ENCODE measurements around the gene LAMA5.

The LAMA5 gene

DNA sequence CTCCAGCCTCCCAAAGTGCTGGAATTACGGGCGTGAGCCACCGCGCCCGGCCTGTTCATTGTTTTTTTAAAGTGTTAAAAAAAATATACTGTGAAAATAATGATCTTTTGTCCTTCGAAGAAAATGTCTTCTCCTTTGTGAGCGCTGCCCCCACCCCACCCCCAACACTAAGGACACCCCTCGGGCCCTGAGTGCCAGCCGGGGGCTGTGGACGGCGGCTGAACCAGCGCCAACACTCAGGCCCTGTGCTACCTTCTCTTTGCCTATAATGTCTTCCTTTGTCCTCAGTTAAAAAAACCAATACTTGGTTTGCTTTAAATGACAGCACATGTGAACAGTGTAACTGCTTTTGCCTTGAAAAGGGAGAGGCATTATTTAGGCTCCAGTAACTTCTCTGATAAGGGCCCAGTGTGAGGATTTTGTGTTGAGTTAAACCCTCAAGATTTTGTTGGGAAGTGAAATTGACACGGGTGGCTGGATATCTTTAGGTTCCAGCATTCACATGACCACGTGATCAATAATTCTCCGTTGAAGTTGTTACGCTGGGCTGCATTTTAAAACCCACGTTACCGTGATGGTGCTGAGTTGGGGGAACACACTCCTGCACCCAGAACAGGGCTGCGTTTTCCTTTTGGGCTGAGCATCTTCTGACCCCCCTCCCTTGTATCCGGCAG is 73.9 kb downstream of the LAMA5 start:
- TF ChIP-seq TAF1 (IDR thresholded peaks at IDR 0.05; ENCODE audit: borderline replicate concordance, insufficient read depth, low read length) = no peak
- TF ChIP-seq SIN3A (IDR thresholded peaks at IDR 0.05; ENCODE audit: borderline replicate concordance, insufficient read depth, low read length) = no peak

DNA sequence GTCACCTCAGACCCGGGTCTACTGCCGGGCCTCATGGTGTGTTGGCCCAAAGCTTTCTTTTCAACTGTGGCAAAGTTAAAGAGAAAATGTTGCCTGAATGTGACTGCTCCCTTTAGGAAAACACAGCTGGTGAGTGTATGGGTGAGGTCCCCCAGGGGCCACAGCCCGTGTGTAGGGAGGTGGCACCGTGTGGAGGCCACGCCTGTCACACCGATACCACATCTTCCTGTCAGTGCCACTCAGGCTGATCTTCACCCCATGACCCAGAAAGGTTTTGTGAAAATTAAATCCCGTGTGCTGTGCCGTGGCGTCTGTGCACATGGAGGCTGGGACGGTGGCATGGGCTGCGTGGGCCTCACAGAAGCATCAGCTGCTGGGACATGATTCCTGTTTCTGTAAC is 75.0 kb downstream of the LAMA5 start:
- no peak for TF ChIP-seq SIN3A (IDR thresholded peaks at IDR 0.05; ENCODE audit: borderline replicate concordance, insufficient read depth, low read length)
- no peak for TF ChIP-seq REST (IDR thresholded peaks at IDR 0.05; ENCODE audit: insufficient read depth in 1 of 2, low read depth in 2 of 2, low read length in 2 of 2)
- TF ChIP-seq POLR2AphosphoS5 (IDR thresholded peaks at IDR 0.05; ENCODE audit: low read depth, low read length) = no peak
- no peak for TF ChIP-seq TAF1 (IDR thresholded peaks at IDR 0.05; ENCODE audit: borderline replicate concordance, insufficient read depth, low read length)
- no peak for TF ChIP-seq FOXP2 (optimal IDR thresholded peaks at IDR 0.05; ENCODE audit: borderline replicate concordance, extremely low read depth, extremely low read length, insufficient read depth)

- TF ChIP-seq SIN3A (IDR thresholded peaks at IDR 0.05; ENCODE audit: borderline replicate concordance, insufficient read depth, low read length) (no peak), FOXP2 (optimal IDR thresholded peaks at IDR 0.05; ENCODE audit: borderline replicate concordance, extremely low read depth, extremely low read length, insufficient read depth) (no peak), REST (IDR thresholded peaks at IDR 0.05; ENCODE audit: insufficient read depth in 1 of 2, low read depth in 2 of 2, low read length in 2 of 2) (no peak), TAF1 (IDR thresholded peaks at IDR 0.05; ENCODE audit: borderline replicate concordance, insufficient read depth, low read length) (no peak)
These were observed 75.7 kb downstream of the LAMA5 start for GRCh38 chr20:62291251-62292066.

GRCh38 chr20:62289898-62290297 is 77.2 kb downstream of the LAMA5 start:
- TF ChIP-seq TAF1 (IDR thresholded peaks at IDR 0.05; ENCODE audit: borderline replicate concordance, insufficient read depth, low read length) (no peak), REST (IDR thresholded peaks at IDR 0.05; ENCODE audit: insufficient read depth in 1 of 2, low read depth in 2 of 2, low read length in 2 of 2) (no peak), FOXP2 (optimal IDR thresholded peaks at IDR 0.05; ENCODE audit: borderline replicate concordance, extremely low read depth, extremely low read length, insufficient read depth) (no peak), POLR2AphosphoS5 (IDR thresholded peaks at IDR 0.05; ENCODE audit: low read depth, low read length) (no peak), SIN3A (IDR thresholded peaks at IDR 0.05; ENCODE audit: borderline replicate concordance, insufficient read depth, low read length) (no peak)

- TF ChIP-seq SIN3A (IDR thresholded peaks at IDR 0.05; ENCODE audit: borderline replicate concordance, insufficient read depth, low read length) (no peak), POLR2AphosphoS5 (IDR thresholded peaks at IDR 0.05; ENCODE audit: low read depth, low read length) (no peak), REST (IDR thresholded peaks at IDR 0.05; ENCODE audit: insufficient read depth in 1 of 2, low read depth in 2 of 2, low read length in 2 of 2) (no peak), FOXP2 (optimal IDR thresholded peaks at IDR 0.05; ENCODE audit: borderline replicate concordance, extremely low read depth, extremely low read length, insufficient read depth) (no peak)
These were observed 78.0 kb downstream of the LAMA5 start for GRCh38 chr20:62289131-62289530.

Data from PFSK-1 (cell line).